Ishikawa (cell line): ENCODE data around the gene INPP5F.

Experiments used
- CEBPB ChIP-seq: IDR thresholded peaks from 2 replicates; pipeline ENCODE4 v1.6.1; 2012
- CREB1 ChIP-seq: IDR thresholded peaks from 2 replicates; pipeline ENCODE4 v1.6.1; 2012; ENCODE audit warnings: low read depth
- EGR1 ChIP-seq: IDR thresholded peaks from 2 replicates; pipeline ENCODE4 v1.6.1; 2012
- EP300 ChIP-seq: IDR thresholded peaks from 2 replicates; pipeline ENCODE4 v1.6.1; 2012; ENCODE audit warnings: borderline replicate concordance
- FOXM1 ChIP-seq: IDR thresholded peaks from 2 replicates; pipeline ENCODE4 v1.6.1; 2012; ENCODE audit warnings: low read depth, borderline replicate concordance
- MAX ChIP-seq: IDR thresholded peaks from 2 replicates; pipeline ENCODE4 v1.6.1; 2012
- NFIC ChIP-seq: IDR thresholded peaks from 2 replicates; pipeline ENCODE4 v1.6.1; 2012
- RAD21 ChIP-seq: IDR thresholded peaks from 2 replicates; pipeline ENCODE4 v1.6.1; 2012; ENCODE audit warnings: low read depth
- REST ChIP-seq: IDR thresholded peaks from 2 replicates; pipeline ENCODE4 v1.6.1; 2012; ENCODE audit warnings: low read depth, mild to moderate bottlenecking
- TAF1 ChIP-seq: IDR thresholded peaks from 2 replicates; pipeline ENCODE4 v1.6.1; 2012; ENCODE audit warnings: low read depth, mild to moderate bottlenecking
- TCF12 ChIP-seq: IDR thresholded peaks from 2 replicates; pipeline ENCODE4 v1.6.1; 2012; ENCODE audit warnings: low read depth
- TEAD4 ChIP-seq: IDR thresholded peaks from 2 replicates; pipeline ENCODE4 v1.6.1; 2012
- USF1 ChIP-seq: IDR thresholded peaks from 2 replicates; pipeline ENCODE4 v1.6.1; 2012
- YY1 ChIP-seq: IDR thresholded peaks from 2 replicates; pipeline ENCODE4 v1.6.1; 2012; ENCODE audit warnings: low read depth
- ZBTB7A ChIP-seq: IDR thresholded peaks from 2 replicates; pipeline ENCODE4 v1.6.1; 2012; ENCODE audit warnings: low read depth

The INPP5F gene

GRCh38 chr10:119860866-119861607, 135.2 kb downstream of the INPP5F start:
- TF ChIP-seq NFIC (no peak), RAD21 (no peak), REST (no peak), MAX (no peak), ZBTB7A (no peak), FOXM1 (no peak), TAF1 (no peak), TCF12 (no peak), USF1 (no peak), CREB1 (no peak), YY1 (no peak), EGR1 (no peak), EP300 (no peak), CEBPB (no peak), TEAD4 (no peak)

GRCh38 chr10:119862524-119862923, 136.7 kb downstream of the INPP5F start:
- TF ChIP-seq CEBPB (no peak), ZBTB7A (no peak), FOXM1 (no peak)

GRCh38 chr10:119863951-119864565, 138.2 kb downstream of the INPP5F start:
- TF ChIP-seq TEAD4 (no peak), NFIC (no peak)

- no peak for TF ChIP-seq RAD21
- no peak for TF ChIP-seq FOXM1
- TF ChIP-seq TEAD4, result no peak
- TF ChIP-seq TAF1, result no peak
- no peak for TF ChIP-seq REST
- TF ChIP-seq MAX, result no peak
- TF ChIP-seq CREB1, result no peak
- TF ChIP-seq YY1, result no peak
- no peak for TF ChIP-seq EGR1
- TF ChIP-seq EP300, result no peak
- TF ChIP-seq USF1, result no peak
- no peak for TF ChIP-seq ZBTB7A
- no peak for TF ChIP-seq CEBPB
- TF ChIP-seq NFIC, result no peak
- no peak for TF ChIP-seq TCF12
Observed at GRCh38 chr10:119865699-119866240, 139.9 kb downstream of the INPP5F start.

- TF ChIP-seq RAD21 (no peak), MAX (no peak), ZBTB7A (no peak), TCF12 (no peak), USF1 (no peak), EP300 (no peak), CEBPB (no peak), EGR1 (no peak), FOXM1 (no peak)
Observed at GRCh38 chr10:119867317-119867716, 141.5 kb downstream of the INPP5F start.
